Bladder microvascular endothelial cell (primary cell): Measurements from ENCODE around the gene NPIPB6. TPM values are rescaled to one million over a fixed set of nuclear protein-coding genes. Genes with fewer than 3 reads are reported as not detected.

ENCODE experiments used
- total RNA-seq: library from RNA; depleted of rRNA; stranded (reverse); fragments of >200 nt; gene quantifications from 2 replicates; pipeline ENCODE4 v1.2.3, GENCODE V29; 2014

Gene NPIPB6
- not detected in 2 replicates for total RNA-seq

DNA sequence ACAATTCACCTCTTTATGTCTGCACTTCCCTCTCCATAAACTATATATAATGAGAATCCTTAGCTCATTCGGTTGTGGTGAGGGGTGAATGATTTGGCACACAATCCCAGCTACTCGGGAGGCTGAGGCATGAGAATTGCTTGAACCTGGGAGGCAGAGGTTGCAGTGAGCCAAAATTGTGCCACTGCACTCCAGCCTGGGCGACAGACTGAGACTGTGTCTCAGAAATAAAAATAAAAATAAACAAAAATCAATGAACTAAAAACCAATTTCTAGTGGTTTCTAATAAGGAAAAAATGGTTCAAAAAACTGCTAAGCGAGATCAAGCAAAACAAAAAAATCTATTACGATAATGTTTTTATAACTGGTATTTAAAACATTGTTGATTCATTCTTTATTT is at the start of gene NPIPB6:
Gene NPIPB6, minus strand, starts transcription at position 101 of the 400 bp plus-strand sequence. CDS start 686 bp downstream, outside the sequence.

GRCh38 chr16:28403220-28404072 is 40.1 kb upstream of the NPIPB6 start, which contains the start of gene EIF3CL:
TSS of gene EIF3CL (minus strand) at chr16:28403841. CDS start at chr16:28403618, 223 bp downstream.

Other genes starting within 250 kb of the NPIPB6 start
- gene XPO6, start 151.5 kb downstream of the NPIPB6 start, total RNA-seq, result 43.9 and 188 TPM in 2 replicates
- under 0.01 and 0.06 TPM in 2 replicates for gene SBK1, start 71.0 kb downstream of the NPIPB6 start, total RNA-seq
- gene EIF3CL, start 40.3 kb upstream of the NPIPB6 start, total RNA-seq, result 87.3 and 129 TPM in 2 replicates
- gene NPIPB7, start 108.8 kb upstream of the NPIPB6 start, total RNA-seq, result not detected in 2 replicates
- gene CLN3, start 128.6 kb upstream of the NPIPB6 start, total RNA-seq, result 16.0 and 27.2 TPM in 2 replicates
- gene APOBR, start 131.1 kb upstream of the NPIPB6 start, total RNA-seq, result not detected in 2 replicates
- not detected in 2 replicates for gene IL27, start 143.3 kb upstream of the NPIPB6 start, total RNA-seq
- 5.7 and 8.4 TPM in 2 replicates for gene NUPR1, start 175.5 kb upstream of the NPIPB6 start, total RNA-seq
- gene SGF29, start 190.4 kb upstream of the NPIPB6 start, total RNA-seq, result 6.5 and 7.3 TPM in 2 replicates
- 0.16 TPM in 1 of 2 replicates, not detected in the other for gene SULT1A2, start 233.5 kb upstream of the NPIPB6 start, total RNA-seq
- 0.76 and 0.97 TPM in 2 replicates for gene SULT1A1, start 246.5 kb upstream of the NPIPB6 start, total RNA-seq